GM12865 (cell line): ENCODE results near the gene TSSC4.
"Not testable (repeated sequence)": the region's sequence is repeated elsewhere in the genome, so short reads cannot be mapped to it uniquely, and the experiment has no call there.

ENCODE experiments used
- DNase-seq: peaks from one replicate; pipeline ENCODE4 v3.0.0; 2010; ENCODE audit warnings: low read depth
- H3K4me3 ChIP-seq: 2 replicates; pipeline ENCODE4 v1.5.1; 2011; ENCODE audit warnings: mild to moderate bottlenecking, low read depth, low read length, control low read depth
- CTCF ChIP-seq: IDR thresholded peaks from 2 replicates; pipeline ENCODE4 v1.5.1; 2011; ENCODE audit warnings: low read length, control low read depth, low read depth, inconsistent platforms; ENCODE audit not compliant: insufficient read depth; ENCODE audit errors: missing control alignments

The TSSC4 gene

GRCh38 chr11:2400069-2400761 lies at the start of gene TSSC4:
TSSC4 (plus strand) TSS chr11:2400750; CDS start chr11:2402634, 1,884 bp downstream.
- peak; percentile 98 for TF ChIP-seq CTCF
- DNase-seq, result peak; percentile 100
- H3K4me3 ChIP-seq, result peak within 1 kb of the TSS; percentile 71

DNA sequence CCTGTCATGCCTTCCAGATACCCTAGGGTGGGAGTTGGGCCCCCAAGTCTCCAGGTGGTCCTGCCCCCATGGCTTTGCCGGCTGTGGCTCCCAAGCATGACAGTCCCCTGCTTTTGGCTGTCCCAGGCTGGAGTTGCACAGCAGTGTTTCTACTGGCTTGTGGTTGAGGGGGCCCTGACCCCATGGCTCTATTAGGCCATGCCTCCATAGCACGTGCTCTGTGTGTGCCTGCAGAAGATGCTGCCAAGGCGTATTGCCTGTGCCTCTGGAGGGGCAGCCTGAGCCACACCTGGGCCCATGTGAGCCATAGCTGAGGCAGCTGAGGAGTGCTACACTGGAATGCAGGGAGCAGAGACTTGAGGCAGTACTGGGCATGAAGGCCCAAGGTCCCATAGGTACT lies 48.8 kb upstream of the TSSC4 start:
- H3K4me3 ChIP-seq, result no peak overlapping the region
- TF ChIP-seq CTCF, result no peak
- no peak for DNase-seq

DNA sequence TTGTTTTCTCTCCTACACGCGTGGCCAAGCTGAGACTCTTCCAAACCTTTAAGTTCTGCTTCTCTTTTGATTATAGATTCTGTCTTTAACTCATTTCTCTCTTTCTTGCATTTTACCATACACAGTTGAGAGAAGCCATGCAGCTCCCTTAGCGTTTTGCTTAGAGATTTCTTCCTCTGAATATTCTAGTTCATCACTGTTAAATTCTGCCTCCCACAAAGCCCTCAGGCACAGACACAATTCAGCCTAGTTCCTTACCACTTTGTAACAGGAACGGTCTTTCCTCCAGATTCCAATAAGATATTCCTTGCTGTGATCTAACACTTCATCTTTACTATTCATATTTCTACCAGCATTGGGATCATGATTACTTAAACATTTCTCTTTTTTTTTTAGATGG lies 48.1 kb upstream of the TSSC4 start:
- TF ChIP-seq CTCF, result no peak
- no peak for DNase-seq

DNA sequence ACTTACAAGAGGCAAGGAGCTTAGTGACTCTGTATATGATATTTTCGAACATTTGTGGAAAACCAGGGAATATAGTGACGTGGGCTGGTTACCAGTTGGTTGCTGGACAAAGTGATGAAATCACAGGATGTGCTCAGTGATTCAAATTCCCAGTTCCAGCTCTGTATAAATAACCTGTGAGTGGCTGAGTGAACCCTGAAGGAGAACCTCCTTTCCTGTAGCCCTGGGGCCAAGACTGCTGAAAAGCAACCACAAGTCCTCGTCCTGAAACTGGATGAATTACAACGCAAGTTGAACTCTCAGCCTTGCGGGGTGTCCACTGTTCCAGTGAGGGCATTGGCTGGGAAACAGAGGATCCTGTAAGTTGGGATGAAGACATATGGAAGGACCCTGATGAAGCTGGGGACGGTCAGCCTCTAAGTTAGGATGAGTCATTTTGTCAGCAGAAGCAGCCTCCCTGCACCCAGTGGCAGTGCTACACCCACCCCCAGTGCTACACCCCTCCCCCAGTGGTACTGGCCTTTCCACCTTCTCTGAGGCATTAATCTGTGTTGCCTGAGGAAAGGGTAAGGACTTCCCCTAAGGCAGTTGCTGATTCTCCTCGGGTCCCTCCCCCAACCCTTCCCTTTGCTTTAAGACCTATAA lies 45.4 kb upstream of the TSSC4 start:
- no peak overlapping the region for H3K4me3 ChIP-seq
- no peak for TF ChIP-seq CTCF
- DNase-seq, result no peak

More for the DNA sequence above, 48.1 kb upstream of the TSSC4 start:
- no peak overlapping the region for H3K4me3 ChIP-seq

DNA sequence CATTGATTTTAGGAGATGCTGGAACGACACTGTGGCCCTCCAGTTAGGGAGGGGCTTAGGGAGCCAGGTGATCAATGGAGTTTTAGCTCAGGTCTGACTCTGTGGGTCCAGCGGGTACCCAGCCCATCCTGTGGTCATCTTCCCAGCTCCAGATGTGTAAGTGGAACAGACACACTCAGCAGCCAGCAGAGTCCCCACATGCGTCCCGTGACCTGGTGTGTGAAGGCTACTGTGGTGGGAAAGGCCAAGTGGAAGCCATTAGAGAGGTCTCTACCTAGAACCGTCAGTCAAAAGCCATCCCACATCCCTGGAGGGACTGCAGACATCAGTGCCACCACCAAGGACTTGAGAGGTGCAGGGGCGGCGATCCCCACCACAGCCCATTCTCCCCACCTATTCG lies 43.3 kb upstream of the TSSC4 start:
- DNase-seq, result no peak
- TF ChIP-seq CTCF, result no peak
- no peak overlapping the region for H3K4me3 ChIP-seq

- not testable (repeated sequence) for H3K4me3 ChIP-seq, DNase-seq
Measured at GRCh38 chr11:2357651-2358050, 42.9 kb upstream of the TSSC4 start.

GRCh38 chr11:2358754-2359442 lies 41.7 kb upstream of the TSSC4 start:
- TF ChIP-seq CTCF, result no peak
- peak; percentile 38 for DNase-seq
- no peak overlapping the region for H3K4me3 ChIP-seq
